VCaP (cell line): Measurements from ENCODE around the gene SHQ1.
"Not testable (repeated sequence)": the region's sequence is repeated elsewhere in the genome, so short reads cannot be mapped to it uniquely, and the experiment has no call there.

Source experiments
- H3K27ac ChIP-seq: fragments of 450-650 bp; 2 replicates; pipeline ENCODE4 v1.5.1; 2017
- TF ChIP-seq, protein P1 (sequence below): fragments of 450-650 bp; conservative IDR thresholded peaks from 2 replicates; pipeline ENCODE4 v1.5.1; 2017; ENCODE audit warnings: mild to moderate bottlenecking, moderate library complexity

SHQ1 gene

DNA sequence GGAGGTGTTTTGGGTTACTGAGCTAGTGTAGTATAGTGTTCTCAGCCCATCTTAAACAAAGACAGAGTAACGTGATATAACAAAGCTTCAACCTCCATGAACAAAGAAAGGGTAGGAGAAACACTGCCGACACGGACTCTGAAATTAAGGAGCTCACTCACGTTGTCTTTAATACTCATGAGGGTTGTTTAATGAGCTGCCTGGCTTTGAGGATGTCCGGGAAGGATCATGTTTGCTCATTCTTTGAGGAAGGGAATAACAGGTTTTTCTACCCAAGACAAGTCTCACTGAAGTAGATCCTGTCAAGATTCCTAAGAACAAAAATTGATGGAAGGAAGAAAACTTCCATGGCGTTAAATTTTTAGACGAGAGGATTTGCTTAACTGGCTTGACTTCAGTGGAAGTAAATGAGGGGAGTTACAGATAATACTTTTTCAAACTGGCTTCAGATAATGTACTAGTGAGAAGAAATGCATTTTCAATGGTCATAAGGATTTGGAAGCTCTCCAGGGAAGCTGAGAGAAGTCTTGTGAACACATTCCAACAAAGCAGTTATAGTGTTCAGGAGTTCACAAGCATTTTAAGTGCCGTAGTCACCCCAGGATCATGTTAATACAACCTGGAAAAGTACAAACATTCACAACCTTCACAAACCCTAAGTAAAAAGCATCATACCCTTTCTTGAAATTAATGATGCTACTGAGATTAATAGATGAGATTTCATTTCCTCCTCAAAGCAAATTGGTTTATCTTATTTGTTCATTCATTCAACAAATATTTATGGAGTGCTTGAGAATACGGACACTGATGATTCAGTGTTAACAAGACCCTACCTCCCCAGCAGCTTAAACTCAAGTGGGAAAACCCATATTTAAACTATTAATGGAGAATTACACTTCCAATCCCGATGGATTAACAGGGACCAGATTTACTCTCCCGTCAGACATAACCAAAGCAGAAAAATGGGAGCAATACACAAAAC, 101.5 kb downstream of the SHQ1 start:
- H3K27ac ChIP-seq, result peak overlapping the region; percentile 100
- TF ChIP-seq, protein P1, sequence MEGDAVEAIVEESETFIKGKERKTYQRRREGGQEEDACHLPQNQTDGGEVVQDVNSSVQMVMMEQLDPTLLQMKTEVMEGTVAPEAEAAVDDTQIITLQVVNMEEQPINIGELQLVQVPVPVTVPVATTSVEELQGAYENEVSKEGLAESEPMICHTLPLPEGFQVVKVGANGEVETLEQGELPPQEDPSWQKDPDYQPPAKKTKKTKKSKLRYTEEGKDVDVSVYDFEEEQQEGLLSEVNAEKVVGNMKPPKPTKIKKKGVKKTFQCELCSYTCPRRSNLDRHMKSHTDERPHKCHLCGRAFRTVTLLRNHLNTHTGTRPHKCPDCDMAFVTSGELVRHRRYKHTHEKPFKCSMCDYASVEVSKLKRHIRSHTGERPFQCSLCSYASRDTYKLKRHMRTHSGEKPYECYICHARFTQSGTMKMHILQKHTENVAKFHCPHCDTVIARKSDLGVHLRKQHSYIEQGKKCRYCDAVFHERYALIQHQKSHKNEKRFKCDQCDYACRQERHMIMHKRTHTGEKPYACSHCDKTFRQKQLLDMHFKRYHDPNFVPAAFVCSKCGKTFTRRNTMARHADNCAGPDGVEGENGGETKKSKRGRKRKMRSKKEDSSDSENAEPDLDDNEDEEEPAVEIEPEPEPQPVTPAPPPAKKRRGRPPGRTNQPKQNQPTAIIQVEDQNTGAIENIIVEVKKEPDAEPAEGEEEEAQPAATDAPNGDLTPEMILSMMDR, result no peak

DNA sequence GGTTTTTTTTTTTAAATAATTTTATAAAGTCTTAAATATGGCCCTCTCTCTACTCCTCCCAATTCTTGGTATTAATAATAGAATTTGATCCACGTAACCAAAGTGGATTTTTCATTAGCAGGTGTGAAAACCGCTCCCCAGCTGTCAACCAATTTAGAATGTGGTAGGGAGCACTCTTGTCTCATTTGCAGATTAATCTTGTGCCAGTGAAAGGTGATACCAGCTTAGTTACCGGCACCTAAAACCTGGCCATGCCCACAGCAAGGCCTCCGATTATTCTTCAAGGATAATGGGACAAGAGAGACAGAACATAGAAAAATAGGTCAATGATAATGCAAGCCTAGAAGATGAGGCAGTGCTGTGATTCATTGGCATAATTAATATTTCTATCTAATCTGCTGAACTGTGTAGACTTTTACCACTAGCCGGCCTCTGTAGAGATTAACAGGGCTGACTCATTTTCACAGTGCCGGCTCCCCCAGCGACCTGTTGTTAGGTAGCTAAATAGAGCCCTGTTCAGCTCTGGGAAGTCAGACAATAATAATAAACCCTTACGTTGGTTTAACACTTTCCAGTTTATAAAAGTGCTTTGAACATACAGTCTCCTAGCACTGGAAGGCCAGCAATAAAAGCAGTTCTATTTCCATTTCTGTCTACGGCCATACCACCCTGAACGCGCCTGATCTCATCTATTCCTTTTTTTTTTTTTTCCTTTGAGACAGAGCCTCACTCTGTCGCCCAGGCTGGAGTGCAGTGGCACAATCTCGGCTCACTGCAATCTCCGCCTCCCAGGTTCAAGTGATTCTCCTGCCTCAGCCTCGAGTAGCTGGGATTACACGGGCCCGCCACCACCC, 102.9 kb downstream of the SHQ1 start:
- peak overlapping the region; percentile 100 for H3K27ac ChIP-seq
- TF ChIP-seq, protein P1, result no peak

DNA sequence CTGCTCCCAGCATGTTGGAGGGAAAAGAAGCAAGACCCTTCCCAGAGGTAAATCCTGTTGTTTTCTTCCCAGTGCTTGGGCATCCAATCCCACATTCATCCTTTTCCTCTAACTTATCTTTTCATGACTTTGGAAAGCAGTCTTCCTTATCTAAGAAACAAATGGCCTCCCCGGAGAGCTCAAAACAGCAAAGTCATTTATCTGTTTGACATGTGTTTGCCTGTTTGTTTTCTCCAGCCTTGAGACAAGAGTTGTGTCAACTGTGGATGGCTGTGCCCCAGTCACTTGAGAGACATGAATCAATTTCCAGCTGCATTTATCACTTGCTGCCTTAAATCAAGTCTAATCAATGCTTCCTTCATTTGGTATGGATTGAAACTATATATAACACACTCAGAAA, 103.9 kb downstream of the SHQ1 start:
- TF ChIP-seq, protein P1, result no peak
- peak overlapping the region; percentile 100 for H3K27ac ChIP-seq

DNA sequence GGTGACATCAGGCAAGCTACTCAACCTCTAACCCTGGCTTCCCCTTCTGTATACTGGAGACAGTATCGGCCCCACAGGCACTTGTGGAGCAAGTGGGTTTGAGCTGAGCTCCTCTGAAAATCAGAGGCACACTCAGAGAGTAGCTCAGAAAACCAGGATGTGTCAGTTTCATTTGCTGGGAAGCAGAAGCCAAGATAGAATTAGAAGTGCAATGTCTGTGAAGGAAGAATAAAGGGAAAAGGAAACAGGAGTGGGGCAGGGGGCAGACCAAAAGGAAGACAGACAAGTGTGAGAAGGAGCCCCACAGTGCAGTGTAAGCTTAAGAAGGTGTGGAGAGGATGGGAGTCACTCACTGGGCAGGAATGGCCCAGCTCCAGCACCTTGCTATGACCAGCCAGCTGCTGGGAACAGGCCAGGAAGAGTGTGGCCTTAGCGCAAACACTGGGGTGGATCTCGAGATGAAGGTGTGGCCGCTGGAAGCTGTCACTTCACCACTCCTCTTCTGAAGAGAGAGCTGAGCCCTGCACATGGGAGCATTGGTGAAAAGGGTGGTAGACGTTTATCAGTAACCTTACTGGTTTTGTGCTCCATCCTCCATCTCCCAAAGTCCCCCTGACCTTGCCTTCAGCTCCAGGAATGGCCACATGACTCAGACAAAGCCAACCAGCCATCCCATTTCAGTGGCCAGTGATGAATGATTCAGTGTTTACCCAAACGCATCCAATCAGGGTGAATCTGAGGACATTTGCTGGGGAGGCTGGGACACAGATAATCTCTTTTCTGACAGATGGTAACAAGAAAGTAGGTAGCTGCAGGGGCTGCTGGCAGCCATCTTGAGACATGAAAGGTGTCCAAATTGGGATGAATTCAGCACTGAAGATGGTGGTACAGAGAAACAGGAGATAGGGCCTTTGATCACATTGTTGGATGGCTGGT, 108.4 kb downstream of the SHQ1 start:
- TF ChIP-seq, protein P1, result no peak
- peak overlapping the region; percentile 23 for H3K27ac ChIP-seq

DNA sequence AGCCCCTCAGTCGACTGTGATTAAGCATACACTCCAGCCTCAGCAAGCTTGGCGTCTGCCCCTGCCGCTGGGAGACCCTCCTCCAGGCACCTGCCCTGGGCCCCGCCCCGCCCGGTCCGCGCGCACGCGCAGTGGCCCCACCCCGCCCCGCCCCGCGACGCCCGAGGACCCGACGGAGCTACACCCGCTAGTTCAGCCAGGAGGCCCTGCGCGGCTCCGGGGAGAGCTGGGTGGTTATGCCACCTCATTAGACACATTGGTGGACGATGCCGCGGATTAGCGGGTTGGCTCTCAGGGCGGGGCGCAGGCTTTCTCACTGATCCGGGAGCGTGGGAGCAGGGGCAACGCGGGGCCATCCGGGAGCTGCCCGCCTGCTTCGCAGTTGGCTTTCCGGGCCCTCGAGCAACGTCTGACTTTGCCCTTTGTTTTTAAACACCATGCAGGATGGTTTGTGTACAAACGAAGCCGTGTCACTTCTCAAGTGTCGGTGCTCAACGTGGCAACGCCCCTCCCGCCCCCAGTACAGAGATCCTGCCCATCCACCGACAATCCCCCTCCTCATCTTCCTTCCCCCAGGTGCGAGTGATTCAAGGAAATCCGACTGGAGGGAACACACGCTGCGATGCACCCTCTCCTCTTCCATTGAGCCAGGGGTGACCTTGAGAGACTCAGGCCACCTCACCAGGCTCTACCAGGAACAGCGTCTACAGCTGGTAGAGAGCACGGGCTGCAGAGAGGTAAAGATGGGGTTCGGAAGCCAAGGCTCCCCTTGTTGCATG, 109.3 kb downstream of the SHQ1 start:
- no peak overlapping the region; the same call in 1 of the 2 replicates for H3K27ac ChIP-seq
- TF ChIP-seq, protein P1, result no peak

DNA sequence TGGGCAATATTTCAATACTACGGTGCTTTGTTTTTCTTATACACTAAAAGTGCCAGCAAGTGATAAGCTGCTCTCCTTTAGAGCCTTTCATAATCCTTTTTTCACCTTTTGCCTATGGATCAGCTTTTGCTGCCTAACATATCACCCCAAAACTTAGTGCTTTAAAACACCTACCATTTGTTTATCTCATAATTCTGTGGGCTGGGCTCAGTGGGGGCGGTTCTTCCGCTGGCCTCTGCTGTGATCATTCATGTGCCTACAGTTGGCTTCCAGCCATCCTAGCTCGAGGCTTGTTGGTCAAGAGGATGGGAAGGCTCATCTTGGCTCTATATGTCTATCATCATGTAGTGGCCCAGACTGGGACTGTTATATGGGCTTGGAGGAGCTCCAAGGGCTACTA, 113.2 kb downstream of the SHQ1 start:
- H3K27ac ChIP-seq, result not testable (repeated sequence)

DNA sequence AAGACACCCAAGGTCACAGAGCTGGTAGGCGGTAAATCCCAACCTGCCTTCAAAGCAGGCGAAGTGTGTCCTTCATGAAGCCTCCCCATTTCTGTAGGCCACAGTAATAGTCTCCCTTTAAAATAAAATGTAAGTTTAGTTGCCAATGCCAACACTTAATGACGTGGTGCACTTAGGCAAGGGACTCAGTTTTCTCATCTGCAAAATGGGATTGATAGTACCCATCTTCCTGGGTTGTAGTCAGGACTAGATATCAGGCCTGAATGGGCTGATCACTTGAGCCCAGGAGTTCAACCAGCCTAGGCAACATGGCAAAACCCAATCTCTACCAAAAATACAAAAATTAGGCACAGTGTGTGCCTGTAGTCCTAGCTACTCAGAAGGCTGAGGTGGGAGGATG, 114.6 kb downstream of the SHQ1 start:
- H3K27ac ChIP-seq, result no peak overlapping the region
- TF ChIP-seq, protein P1, result no peak

DNA sequence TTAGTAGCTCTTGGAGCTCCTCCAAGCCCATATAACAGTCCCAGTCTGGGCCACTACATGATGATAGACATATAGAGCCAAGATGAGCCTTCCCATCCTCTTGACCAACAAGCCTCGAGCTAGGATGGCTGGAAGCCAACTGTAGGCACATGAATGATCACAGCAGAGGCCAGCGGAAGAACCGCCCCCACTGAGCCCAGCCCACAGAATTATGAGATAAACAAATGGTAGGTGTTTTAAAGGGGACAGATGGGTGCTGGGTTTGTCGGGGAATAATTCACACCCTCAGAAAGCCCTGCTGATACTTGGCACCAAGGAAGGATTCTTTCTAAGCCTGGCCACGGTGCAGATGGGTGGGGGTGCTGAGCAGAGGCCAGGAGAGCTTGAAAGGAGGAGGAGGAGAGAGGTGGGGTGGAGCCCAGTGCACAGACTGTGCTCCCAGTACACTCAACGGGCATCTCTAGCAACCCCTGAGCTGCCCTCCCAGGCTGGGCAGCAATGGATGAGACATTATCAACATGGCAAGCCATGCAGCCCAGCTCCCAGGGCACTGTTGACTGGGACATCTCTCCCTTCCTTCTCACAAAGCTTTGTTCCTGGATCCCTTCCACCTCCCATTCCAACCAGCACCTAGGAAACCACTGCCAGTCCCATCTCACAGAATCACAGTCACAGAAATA, 115.4 kb downstream of the SHQ1 start:
- not testable (repeated sequence) for H3K27ac ChIP-seq
